HepG2 (cell line): Measurements from ENCODE around the gene SHF. TPM values are rescaled to one million over a fixed set of nuclear protein-coding genes. Genes with fewer than 3 reads are reported as not detected.
A peak's percentile ranks its signal among the peaks of the same experiment; 100 is the strongest.

Experiments
- CBX1 ChIP-seq: IDR thresholded peaks from one replicate; pipeline ENCODE4 v1.6.1; 2016; ENCODE audit warnings: antibody characterized with exemption, low read depth
- HOXA3 ChIP-seq: sonication (generic); formaldehyde crosslinking; IDR thresholded peaks from 2 replicates; pipeline ENCODE4 v1.5.0; 2020; ENCODE audit warnings: missing genetic modification reagents
- KAT7 ChIP-seq: IDR thresholded peaks from 2 replicates; pipeline ENCODE4 v1.6.1; 2018; ENCODE audit warnings: borderline replicate concordance, missing compliant biosample characterization
- KMT2A ChIP-seq: sonication (generic); formaldehyde crosslinking; IDR thresholded peaks from 2 replicates; pipeline ENCODE4 v1.4.0; 2020; ENCODE audit warnings: missing genetic modification reagents
- NCOA1 ChIP-seq: sonication (generic); formaldehyde crosslinking; IDR thresholded peaks from 2 replicates; pipeline ENCODE4 v1.9.0; 2021; ENCODE audit warnings: missing genetic modification reagents
- RXRA ChIP-seq: sonication (generic); formaldehyde crosslinking; IDR thresholded peaks from 2 replicates; pipeline ENCODE4 v1.5.1; 2020; ENCODE audit warnings: missing genetic modification reagents
- SP2 ChIP-seq: sonication (generic); formaldehyde crosslinking; IDR thresholded peaks from 2 replicates; pipeline ENCODE4 v1.5.1; 2020; ENCODE audit warnings: mild to moderate bottlenecking, missing genetic modification reagents
- ZNF251 ChIP-seq: sonication (generic); formaldehyde crosslinking; IDR thresholded peaks from 2 replicates; pipeline ENCODE4 v1.9.0; 2021; ENCODE audit warnings: mild to moderate bottlenecking, missing genetic modification reagents
- ZNF781 ChIP-seq: sonication (generic); formaldehyde crosslinking; IDR thresholded peaks from 2 replicates; pipeline ENCODE4 v1.5.1; 2020; ENCODE audit warnings: borderline replicate concordance, mild to moderate bottlenecking, missing genetic modification reagents; ENCODE audit errors: not compliant biosample characterization
- polyA plus RNA-seq, 8 experiments: library from polyadenylated mRNA; depleted of rRNA in 3 of 8; stranded (reverse) in 7 of 8; unstranded in 1 of 8; fragments of >200 nt; fragmentation: Illumina TruSeq in 4 of 8; extraction: Trizol in 4 of 8; gene quantifications; 2 replicates each; pipeline versions ENCODE4 v1.2.1 to v1.2.3, GENCODE V29; 2011 to 2016; ENCODE audit warnings: low read depth in 4 of 8, missing spikeins in 1 of 8, mixed read lengths in 1 of 8; ENCODE audit not compliant: insufficient read depth in 1 of 8
- total RNA-seq, 5 experiments: library from RNA; depleted of rRNA; stranded (reverse); fragments of >200 nt; fragmentation: Illumina TruSeq; extraction: Trizol; gene quantifications; 2 replicates each; pipeline ENCODE4 v1.2.3, GENCODE V29; 2016; ENCODE audit warnings: low read depth in 1 of 5
- TF ChIP-seq, protein P1 (sequence below): sonication (generic); formaldehyde crosslinking; IDR thresholded peaks from 2 replicates; pipeline ENCODE4 v1.9.0; 2021; ENCODE audit warnings: missing genetic modification reagents, borderline replicate concordance
- TF ChIP-seq, protein P2 (sequence below): sonication (generic); IDR thresholded peaks from 2 replicates; pipeline ENCODE4 v1.6.1; 2016; ENCODE audit warnings: low read depth, borderline replicate concordance
- TF ChIP-seq, protein P3 (sequence below): sonication (generic); formaldehyde crosslinking; IDR thresholded peaks from 2 replicates; pipeline ENCODE4 v1.4.0; 2020; ENCODE audit warnings: missing genetic modification reagents
- TF ChIP-seq, protein P4 (sequence below): sonication (generic); formaldehyde crosslinking; IDR thresholded peaks from 2 replicates; pipeline ENCODE4 v1.4.0; 2020; ENCODE audit warnings: missing genetic modification reagents
- TF ChIP-seq, protein P5 (sequence below): sonication (generic); formaldehyde crosslinking; IDR thresholded peaks from 2 replicates; pipeline ENCODE4 v1.4.0; 2020; ENCODE audit warnings: missing genetic modification reagents, borderline replicate concordance
- TF ChIP-seq, protein P6 (sequence below): sonication (generic); formaldehyde crosslinking; IDR thresholded peaks from 2 replicates; pipeline ENCODE4 v1.4.0; 2020; ENCODE audit warnings: mild to moderate bottlenecking, missing genetic modification reagents
- TF ChIP-seq, protein P7 (sequence below): sonication (generic); formaldehyde crosslinking; IDR thresholded peaks from 2 replicates; pipeline ENCODE4 v1.8.1; 2023; ENCODE audit warnings: mild to moderate bottlenecking, moderate library complexity, missing genetic modification reagents

Gene SHF
- total and polyA plus RNA-seq, 2 of the 13 experiments (the other 11 are each of a cell fraction or from before 2014, with no cell fraction given), result 20.9 to 25.5 TPM

DNA sequence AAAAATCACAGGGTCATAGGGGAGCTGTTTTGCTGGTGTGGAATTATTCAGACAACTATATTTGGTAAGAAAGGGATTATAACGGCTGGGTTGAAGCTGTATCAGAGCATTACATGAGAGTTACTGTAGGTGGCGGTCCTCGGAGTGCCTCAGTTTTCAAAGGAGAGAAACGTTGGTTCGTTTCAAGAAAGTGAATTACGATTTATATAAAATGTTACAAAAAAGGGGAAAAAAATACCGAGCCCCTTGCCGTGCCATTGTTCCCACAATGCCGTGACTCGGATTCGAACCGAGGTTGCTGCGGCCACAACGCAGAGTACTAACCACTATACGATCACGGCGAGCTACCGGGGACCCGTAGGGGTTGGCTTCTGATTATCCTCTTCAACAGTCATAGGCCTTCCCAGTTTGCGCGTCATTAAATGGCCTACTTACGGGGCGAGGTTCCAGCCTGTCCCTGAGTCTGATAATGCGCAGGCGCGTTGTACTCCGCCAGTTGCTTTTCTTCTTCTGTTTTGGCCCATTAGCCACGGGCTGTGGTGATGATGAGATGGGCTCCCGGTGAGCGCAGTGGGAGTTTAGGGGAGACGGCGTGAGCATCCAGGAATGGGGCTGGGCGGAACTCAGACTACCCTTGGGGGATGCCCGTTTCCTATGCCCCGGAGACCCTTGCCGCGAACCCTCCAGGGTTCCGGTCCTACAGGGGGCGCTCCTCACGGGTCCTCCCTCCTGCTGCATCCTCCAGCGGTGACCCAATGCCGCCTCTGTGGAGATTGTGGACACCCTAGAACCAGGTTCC, 10.8 kb upstream of the SHF start (continued):
- TF ChIP-seq, protein P1, sequence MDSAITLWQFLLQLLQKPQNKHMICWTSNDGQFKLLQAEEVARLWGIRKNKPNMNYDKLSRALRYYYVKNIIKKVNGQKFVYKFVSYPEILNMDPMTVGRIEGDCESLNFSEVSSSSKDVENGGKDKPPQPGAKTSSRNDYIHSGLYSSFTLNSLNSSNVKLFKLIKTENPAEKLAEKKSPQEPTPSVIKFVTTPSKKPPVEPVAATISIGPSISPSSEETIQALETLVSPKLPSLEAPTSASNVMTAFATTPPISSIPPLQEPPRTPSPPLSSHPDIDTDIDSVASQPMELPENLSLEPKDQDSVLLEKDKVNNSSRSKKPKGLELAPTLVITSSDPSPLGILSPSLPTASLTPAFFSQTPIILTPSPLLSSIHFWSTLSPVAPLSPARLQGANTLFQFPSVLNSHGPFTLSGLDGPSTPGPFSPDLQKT (CRISPR knock-in tag), result no peak
- TF ChIP-seq CBX1 (no peak), NCOA1 (CRISPR knock-in tag) (no peak), SP2 (CRISPR knock-in tag) (no peak), KMT2A (CRISPR knock-in tag) (0 out of 2 replicates have a peak, but pooled peaks have one; percentile 35), ZNF781 (no peak), HOXA3 (CRISPR knock-in tag) (peak; percentile 81), RXRA (CRISPR knock-in tag) (no peak), KAT7 (CRISPR knock-in tag) (0 out of 2 replicates have a peak, but pooled peaks have one; percentile 68), ZNF251 (CRISPR knock-in tag) (no peak)
- TF ChIP-seq, protein P2, sequence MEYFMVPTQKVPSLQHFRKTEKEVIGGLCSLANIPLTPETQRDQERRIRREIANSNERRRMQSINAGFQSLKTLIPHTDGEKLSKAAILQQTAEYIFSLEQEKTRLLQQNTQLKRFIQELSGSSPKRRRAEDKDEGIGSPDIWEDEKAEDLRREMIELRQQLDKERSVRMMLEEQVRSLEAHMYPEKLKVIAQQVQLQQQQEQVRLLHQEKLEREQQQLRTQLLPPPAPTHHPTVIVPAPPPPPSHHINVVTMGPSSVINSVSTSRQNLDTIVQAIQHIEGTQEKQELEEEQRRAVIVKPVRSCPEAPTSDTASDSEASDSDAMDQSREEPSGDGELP, result no peak
- TF ChIP-seq, protein P3, sequence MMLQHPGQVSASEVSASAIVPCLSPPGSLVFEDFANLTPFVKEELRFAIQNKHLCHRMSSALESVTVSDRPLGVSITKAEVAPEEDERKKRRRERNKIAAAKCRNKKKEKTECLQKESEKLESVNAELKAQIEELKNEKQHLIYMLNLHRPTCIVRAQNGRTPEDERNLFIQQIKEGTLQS (CRISPR knock-in tag), result no peak
- TF ChIP-seq, protein P4, sequence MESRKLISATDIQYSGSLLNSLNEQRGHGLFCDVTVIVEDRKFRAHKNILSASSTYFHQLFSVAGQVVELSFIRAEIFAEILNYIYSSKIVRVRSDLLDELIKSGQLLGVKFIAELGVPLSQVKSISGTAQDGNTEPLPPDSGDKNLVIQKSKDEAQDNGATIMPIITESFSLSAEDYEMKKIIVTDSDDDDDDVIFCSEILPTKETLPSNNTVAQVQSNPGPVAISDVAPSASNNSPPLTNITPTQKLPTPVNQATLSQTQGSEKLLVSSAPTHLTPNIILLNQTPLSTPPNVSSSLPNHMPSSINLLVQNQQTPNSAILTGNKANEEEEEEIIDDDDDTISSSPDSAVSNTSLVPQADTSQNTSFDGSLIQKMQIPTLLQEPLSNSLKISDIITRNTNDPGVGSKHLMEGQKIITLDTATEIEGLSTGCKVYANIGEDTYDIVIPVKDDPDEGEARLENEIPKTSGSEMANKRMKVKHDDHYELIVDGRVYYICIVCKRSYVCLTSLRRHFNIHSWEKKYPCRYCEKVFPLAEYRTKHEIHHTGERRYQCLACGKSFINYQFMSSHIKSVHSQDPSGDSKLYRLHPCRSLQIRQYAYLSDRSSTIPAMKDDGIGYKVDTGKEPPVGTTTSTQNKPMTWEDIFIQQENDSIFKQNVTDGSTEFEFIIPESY (CRISPR knock-in tag), result no peak; the same call in 1 of the 2 replicates
- TF ChIP-seq, protein P5, sequence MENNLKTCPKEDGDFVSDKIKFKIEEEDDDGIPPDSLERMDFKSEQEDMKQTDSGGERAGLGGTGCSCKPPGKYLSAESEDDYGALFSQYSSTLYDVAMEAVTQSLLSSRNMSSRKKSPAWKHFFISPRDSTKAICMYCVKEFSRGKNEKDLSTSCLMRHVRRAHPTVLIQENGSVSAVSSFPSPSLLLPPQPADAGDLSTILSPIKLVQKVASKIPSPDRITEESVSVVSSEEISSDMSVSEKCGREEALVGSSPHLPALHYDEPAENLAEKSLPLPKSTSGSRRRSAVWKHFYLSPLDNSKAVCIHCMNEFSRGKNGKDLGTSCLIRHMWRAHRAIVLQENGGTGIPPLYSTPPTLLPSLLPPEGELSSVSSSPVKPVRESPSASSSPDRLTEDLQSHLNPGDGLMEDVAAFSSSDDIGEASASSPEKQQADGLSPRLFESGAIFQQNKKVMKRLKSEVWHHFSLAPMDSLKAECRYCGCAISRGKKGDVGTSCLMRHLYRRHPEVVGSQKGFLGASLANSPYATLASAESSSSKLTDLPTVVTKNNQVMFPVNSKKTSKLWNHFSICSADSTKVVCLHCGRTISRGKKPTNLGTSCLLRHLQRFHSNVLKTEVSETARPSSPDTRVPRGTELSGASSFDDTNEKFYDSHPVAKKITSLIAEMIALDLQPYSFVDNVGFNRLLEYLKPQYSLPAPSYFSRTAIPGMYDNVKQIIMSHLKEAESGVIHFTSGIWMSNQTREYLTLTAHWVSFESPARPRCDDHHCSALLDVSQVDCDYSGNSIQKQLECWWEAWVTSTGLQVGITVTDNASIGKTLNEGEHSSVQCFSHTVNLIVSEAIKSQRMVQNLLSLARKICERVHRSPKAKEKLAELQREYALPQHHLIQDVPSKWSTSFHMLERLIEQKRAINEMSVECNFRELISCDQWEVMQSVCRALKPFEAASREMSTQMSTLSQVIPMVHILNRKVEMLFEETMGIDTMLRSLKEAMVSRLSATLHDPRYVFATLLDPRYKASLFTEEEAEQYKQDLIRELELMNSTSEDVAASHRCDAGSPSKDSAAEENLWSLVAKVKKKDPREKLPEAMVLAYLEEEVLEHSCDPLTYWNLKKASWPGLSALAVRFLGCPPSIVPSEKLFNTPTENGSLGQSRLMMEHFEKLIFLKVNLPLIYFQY, result peak; percentile 78
- TF ChIP-seq, protein P6, sequence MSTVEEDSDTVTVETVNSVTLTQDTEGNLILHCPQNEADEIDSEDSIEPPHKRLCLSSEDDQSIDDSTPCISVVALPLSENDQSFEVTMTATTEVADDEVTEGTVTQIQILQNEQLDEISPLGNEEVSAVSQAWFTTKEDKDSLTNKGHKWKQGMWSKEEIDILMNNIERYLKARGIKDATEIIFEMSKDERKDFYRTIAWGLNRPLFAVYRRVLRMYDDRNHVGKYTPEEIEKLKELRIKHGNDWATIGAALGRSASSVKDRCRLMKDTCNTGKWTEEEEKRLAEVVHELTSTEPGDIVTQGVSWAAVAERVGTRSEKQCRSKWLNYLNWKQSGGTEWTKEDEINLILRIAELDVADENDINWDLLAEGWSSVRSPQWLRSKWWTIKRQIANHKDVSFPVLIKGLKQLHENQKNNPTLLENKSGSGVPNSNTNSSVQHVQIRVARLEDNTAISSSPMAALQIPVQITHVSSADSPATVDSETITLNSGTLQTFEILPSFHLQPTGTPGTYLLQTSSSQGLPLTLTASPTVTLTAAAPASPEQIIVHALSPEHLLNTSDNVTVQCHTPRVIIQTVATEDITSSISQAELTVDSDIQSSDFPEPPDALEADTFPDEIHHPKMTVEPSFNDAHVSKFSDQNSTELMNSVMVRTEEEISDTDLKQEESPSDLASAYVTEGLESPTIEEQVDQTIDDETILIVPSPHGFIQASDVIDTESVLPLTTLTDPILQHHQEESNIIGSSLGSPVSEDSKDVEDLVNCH (CRISPR knock-in tag), result no peak
- TF ChIP-seq, protein P7, sequence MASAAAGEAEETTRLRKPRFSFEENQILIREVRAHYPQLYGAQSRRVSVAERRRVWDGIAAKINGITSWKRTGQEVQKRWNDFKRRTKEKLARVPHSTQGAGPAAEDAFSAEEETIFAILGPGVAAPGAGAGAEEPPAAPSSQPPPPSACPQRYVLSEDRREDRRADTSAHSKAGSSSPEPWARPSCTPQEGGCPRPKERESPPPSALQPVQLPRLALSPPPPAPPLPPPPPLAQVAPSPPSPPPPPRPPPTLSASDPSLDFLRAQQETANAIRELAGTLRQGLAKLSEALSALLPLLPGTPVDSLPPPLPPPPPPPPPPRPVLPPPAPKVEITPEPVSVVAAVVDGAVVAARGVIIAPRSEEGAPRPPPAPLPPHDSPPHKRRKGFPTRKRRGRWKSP, result peak; percentile 49; the same call in 1 of the 2 replicates
